OCI-LY7 (cell line): ENCODE data around the gene CDC42BPG.

ENCODE experiments used
- CTCF ChIP-seq: fragments of 200-600 bp; sonication (generic); conservative IDR thresholded peaks from 2 replicates; pipeline ENCODE4 v1.5.1; 2014; ENCODE audit warnings: mild to moderate bottlenecking, antibody characterized with exemption, low read length, moderate library complexity, mixed read lengths
- EZH2phosphoT487 ChIP-seq: fragments of 200-600 bp; sonication (generic); IDR thresholded peaks from 2 replicates; pipeline ENCODE4 v1.6.1; 2018; ENCODE audit warnings: low read depth, borderline replicate concordance, mild to moderate bottlenecking, mixed run types, antibody characterized with exemption, low read length, moderate library complexity, mixed read lengths

DNA sequence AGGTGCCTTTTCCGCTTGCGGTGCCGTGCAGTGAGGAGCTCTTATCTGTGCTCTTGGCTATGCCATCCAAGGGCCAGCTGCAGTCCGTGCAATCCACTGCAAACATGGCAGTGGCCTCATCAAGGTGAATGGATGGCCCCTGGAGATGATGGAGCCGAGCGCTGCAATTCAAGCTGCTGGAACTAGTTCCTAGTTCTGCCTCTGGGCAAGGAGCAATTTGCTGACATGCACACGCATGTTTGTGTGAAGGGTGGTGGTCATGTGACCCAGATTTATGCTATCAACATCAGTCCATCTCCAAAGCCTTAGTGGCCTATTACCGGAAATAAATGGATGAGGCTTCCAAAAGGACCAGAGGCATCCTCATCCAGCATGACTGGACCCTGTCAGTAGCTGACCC lies 37.0 kb upstream of the CDC42BPG start:
- no peak for TF ChIP-seq CTCF
- no peak for TF ChIP-seq EZH2phosphoT487
